Measurements from ENCODE around the gene MAP3K12.
"Not testable (repeated sequence)": the region's sequence is repeated elsewhere in the genome, so short reads cannot be mapped to it uniquely, and the experiment has no call there.

The MAP3K12 gene

GRCh38 chr12:53465679-53466078 is 33.6 kb downstream of the MAP3K12 start:
- DNase-seq = no peak

- no peak for DNase-seq
Observed at GRCh38 chr12:53464685-53465418, 34.4 kb downstream of the MAP3K12 start.

GRCh38 chr12:53463802-53464560 is 35.3 kb downstream of the MAP3K12 start:
- DNase-seq = no peak

- DNase-seq = no peak
Observed at GRCh38 chr12:53462935-53463334, 36.3 kb downstream of the MAP3K12 start.

GRCh38 chr12:53461591-53461990 is 37.7 kb downstream of the MAP3K12 start:
- no peak for DNase-seq

DNA sequence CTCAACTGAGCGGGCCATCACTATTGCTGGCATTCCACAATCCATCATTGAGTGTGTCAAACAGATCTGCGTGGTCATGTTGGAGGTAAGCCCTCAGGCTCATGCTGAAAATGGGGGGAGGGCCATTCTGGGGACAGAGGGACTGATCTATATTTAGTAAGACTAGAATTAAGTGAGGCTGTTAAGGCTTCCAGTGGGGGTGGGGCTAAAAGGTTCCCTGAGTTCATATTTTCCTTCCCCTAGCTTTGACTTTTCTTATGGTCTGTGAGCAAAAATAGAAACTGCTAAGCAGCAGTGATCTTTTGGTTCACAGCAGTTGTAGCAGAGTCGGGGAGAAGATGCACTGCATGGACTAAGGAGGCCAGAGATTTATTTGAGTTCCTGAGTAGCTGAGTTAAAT is 38.2 kb downstream of the MAP3K12 start:
- DNase-seq = no peak

DNA sequence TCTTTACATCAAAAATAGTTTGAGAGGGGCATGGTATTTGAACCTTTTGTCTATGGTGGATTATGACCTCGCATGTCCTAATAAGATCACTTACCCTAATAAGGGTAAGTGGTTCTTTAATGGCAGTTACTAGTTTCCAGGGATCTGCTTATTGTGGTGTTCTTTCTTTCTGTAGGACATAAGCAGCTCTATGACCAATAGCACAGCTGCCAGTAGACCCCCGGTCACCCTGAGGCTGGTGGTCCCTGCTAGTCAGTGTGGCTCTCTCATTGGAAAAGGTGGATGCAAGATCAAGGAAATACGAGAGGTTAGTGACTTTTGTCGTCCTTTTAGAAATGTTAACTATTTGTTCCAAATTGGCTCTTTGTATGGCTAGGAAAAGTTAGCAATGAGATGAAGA is 40.2 kb downstream of the MAP3K12 start:
- no peak for DNase-seq

GRCh38 chr12:53456654-53457366 is 42.4 kb downstream of the MAP3K12 start:
- no peak for DNase-seq

DNA sequence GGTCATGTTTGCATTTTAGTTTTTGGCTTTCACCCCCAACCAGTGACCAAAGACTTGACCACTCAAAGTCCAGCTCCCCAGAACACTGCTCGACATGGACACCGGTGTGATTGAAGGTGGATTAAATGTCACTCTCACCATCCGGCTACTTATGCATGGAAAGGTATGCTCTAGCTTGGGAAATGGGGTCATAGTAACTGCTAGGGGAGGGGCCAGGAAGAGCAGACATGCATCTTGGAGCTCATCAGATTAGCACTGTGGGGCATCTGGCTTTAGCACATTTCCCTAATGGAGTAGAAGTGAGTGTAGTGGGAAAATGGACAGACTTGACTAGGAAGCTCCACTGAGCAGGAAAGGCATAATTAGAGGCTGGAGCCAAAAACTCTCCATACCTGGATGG is 44.6 kb downstream of the MAP3K12 start:
- no peak for DNase-seq

- DNase-seq = no peak
Observed at GRCh38 chr12:53453953-53454640, 45.2 kb downstream of the MAP3K12 start.

GRCh38 chr12:53452159-53453077 is 46.8 kb downstream of the MAP3K12 start:
- DNase-seq = peak; percentile 95

GRCh38 chr12:53451661-53452158 is 47.5 kb downstream of the MAP3K12 start, which contains the start of gene PCBP2:
TSS of gene PCBP2 (plus strand) at chr12:53452102. CDS start at chr12:53454801, 2,699 bp downstream.
- peak; percentile 99 for DNase-seq

DNA sequence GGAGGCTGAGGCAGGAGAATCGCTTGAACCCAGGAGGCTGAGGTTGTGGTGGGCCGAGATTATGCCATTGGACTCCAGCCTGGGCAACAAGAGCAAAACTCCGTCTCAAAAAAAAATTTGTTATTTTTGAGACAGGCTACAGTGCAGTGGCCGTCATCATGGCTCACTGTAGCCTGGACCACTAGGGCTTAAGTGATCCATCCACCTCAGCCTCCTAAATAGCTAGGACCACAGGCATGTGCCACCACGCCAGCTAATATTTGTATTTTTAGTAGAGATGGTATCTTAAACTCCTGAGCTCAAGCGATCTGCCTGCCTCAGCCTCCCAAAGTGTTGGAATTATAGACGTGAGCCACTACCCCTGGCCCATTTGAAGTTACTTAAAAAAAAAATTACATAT is 48.3 kb downstream of the MAP3K12 start:
- DNase-seq = no peak

- not testable (repeated sequence) for DNase-seq
Observed at GRCh38 chr12:53444593-53445325, 54.5 kb downstream of the MAP3K12 start.

GRCh38 chr12:53443955-53444354 is 55.3 kb downstream of the MAP3K12 start:
- DNase-seq = no peak

DNA sequence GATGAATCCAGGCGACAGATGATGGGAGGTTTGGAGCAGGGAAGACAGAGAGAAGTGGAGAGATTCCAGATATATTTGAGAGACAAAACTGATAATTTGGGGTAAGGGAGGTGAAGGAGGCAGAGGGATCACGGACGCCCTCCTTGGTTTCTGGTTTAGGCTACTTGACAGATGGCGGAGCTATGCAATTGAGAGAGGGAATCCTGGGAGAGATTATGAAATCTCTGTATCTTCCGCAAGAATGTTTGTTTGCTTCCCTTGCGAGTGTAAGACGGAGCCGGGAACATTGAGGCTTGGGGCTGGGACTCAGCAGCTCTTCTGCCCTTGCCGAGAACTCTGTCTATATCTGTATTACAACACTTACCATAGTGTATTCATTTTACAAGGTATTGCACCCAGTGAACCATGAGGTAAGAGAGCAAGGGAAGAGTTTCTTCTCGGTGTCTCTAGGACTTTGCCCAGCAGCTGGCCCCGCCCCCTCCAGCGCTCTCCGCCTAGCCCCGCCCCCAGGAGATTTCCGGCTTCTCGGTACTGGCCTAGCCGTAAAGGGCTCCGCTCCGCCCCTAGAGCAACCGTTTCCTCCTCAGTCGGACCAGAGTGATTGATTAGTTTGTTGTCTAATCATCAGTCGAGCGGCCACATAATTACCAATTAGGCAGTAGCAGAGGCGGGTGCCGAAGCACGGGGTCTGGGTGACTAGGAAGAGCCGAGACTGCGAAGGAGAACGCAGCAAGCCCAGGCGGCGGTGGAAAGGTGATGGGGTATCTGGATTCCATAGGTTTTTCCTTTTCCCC is 58.0 kb downstream of the MAP3K12 start, which contains the start of gene PRR13:
Gene PRR13, plus strand, starts transcription at position 695 of the 794 bp plus-strand sequence. CDS start 981 bp downstream, outside the sequence.
- peak; percentile 99 for DNase-seq

DNA sequence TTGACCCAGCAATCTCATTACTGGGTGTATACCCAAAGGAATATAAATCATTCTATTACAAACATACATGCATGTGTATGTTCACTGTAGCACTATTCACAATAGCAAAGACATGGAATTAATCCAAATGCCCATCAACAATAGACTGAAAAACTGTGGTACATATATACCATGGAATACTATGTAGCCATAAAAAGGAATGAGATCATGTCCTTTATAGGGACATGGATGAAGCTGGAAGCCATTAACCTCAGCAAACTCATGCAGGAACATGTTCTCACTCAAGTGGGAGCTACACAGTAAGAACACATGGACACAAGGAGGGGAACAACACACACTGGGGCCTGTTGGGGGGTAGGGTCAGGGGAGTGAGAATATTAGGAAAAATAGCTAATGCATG is 59.7 kb downstream of the MAP3K12 start:
- DNase-seq = not testable (repeated sequence)

- DNase-seq = not testable (repeated sequence)
Observed at GRCh38 chr12:53435326-53435725, 63.9 kb downstream of the MAP3K12 start.

DNA sequence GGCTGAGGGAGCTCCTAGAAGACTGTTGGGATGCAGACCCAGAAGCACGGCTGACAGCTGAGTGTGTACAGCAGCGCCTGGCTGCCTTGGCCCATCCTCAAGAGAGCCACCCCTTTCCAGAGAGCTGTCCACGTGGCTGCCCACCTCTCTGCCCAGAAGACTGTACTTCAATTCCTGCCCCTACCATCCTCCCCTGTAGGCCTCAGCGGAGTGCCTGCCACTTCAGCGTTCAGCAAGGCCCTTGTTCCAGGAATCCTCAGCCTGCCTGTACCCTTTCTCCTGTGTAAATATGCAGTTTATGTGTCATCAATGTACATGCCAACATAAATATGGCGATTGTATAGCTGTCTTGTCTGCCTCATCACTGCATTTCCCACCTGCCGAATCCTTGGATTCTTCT is 68.1 kb downstream of the MAP3K12 start:
- DNase-seq = no peak

DNA sequence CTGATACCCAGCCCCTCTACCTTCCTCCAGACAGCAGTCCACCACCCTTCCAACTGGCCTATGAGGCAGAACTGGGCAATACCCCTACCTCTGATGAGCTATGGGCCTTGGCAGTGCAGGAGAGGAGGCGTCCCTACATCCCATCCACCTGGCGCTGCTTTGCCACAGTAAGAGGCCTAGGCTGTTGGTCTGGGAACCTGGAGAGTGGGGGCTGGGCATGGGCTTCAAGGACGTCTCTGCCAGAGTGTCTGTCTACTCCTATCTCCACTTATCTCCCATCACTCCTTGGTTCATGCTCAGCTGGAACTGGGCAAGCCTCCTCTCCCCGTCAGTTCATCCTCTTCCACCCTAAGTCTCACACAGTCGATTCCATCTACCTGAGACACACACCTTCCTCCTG is 69.1 kb downstream of the MAP3K12 start:
- DNase-seq = no peak
